NCI-H1694 (cell line): ENCODE results near the gene CUX1.
"Not testable (repeated sequence)": the region's sequence is repeated elsewhere in the genome, so short reads cannot be mapped to it uniquely, and the experiment has no call there.

Source experiments
- DNase-seq: peaks from one replicate; lab custom pipeline; 2025; lab: John Stamatoyannopoulos, UW

Gene CUX1

GRCh38 chr7:101916041-101916800 lies 98.8 kb downstream of the CUX1 start:
- DNase-seq, result no peak

- no peak for DNase-seq
These were observed 99.5 kb downstream of the CUX1 start for GRCh38 chr7:101916876-101917275.

DNA sequence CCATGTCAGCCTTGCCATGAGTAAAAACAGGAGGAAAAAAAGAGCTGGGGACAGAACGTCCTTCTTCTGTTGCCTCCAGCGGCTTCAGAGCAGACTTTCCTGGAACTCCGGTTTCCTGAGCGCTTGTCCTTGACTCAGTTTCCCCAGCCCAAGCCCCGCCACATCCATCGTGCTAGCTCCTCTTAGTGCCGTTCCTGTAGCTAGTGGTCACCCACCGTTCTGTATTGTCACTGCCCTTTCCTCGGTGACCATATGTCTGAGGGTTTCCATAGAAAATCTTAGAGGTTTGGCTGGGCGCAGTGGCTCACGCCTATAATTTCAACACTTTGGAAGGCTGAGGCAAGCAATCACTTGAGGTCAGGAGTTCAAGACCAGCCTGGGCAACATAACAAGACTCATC lies 100.1 kb downstream of the CUX1 start:
- no peak for DNase-seq

- DNase-seq, result no peak
These were observed 101.0 kb downstream of the CUX1 start for GRCh38 chr7:101918426-101918825.

DNA sequence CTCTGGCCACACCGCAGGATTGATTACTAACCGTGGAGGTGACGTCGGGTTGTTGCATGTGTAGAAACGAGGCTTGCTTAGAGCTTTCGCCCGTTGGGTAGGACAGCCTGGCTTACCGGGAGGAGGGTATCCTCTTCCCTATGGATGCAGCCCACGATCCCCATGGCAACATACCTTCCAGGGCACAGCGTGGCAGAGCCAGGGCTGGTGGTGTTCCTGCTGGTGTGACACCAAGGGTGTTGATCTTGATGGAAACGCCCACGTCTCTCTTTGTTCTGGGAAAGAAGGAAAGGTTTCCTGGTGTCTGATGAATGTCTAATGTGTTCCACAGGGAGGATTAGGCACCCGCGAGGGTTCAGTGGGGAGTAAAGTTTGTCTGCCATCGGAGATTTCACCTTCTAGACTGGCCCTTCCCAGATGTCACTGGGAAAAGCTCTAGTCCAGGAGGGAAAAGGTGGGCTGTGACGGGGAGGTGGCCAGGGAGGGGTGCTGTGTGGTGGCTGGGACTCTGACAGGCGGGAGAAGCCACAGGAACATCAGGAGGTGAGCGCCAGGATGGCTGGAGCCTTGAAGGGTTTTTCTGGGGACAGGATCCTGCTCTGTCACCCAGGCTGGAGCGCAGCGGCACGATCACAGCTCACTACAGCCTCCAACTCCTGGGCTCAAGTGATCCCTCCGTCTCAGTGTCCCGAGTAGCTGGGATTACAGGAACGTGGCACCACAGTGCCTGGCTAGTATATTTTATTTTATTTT lies 102.1 kb downstream of the CUX1 start:
- no peak for DNase-seq

DNA sequence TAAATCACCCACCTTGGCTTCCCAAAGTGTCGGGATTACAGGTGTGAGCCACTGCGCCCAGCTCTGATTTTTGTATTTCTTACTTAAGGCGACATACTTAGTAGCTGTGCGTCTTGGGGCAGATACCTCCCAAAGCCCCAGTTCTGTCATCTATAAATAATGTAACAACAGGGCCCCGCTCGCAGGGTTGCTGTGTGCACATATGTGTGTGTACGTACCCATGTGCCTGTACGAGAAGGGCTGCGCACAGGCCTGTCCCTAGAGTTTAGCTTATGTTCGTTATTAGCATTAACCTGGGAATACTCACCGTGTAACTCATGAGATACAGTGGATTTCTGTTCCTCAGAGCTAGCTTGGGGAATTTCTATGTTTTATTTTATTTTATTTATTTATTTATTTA lies 103.6 kb downstream of the CUX1 start:
- no peak for DNase-seq

GRCh38 chr7:101921546-101922489 lies 104.4 kb downstream of the CUX1 start:
- DNase-seq, result not testable (repeated sequence)

GRCh38 chr7:101922631-101923601 lies 105.5 kb downstream of the CUX1 start:
- no peak for DNase-seq

- no peak for DNase-seq
These were observed 106.2 kb downstream of the CUX1 start for GRCh38 chr7:101923602-101923985.

DNA sequence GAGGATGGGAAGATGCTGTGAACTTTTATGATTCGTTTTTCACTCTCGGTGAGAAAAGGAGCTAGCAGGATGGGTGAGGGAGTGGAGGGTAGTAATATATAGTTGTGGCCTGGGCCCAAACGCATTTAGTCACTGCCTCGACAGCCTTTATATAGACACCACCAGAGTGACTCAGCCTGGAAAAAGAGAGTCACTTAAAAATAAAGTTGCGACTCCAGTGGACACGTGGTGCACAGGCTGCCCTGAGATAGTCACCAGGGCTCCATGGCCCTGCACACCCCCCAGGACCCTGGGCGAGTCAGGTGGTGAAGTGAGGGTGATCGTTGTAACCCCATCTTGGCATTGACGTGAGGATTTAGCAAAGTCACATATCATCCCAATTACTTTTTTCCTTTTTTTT lies 106.7 kb downstream of the CUX1 start:
- DNase-seq, result no peak

DNA sequence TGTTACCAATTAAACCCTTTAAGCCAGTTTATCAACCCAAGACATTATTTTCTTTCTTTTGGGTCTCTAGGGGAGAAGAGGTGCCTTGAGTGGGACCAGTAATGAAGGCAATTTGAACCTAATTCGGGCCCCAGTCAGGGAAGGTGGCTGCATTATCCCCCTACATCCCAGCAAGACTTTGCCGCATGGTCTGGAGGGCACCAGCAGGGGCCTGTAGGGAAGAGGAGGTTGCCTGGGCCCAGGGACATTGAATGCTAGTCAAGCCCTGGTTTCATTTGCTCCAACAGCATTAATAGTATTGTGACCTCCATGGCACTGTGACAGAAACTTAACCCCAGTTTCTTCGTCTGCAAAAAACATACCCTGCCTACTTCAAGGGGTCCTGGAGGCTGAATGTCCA lies 108.8 kb downstream of the CUX1 start:
- DNase-seq, result no peak

- no peak for DNase-seq
These were observed 110.0 kb downstream of the CUX1 start for GRCh38 chr7:101927389-101927788.

- no peak for DNase-seq
These were observed 110.4 kb downstream of the CUX1 start for GRCh38 chr7:101927802-101928201.

DNA sequence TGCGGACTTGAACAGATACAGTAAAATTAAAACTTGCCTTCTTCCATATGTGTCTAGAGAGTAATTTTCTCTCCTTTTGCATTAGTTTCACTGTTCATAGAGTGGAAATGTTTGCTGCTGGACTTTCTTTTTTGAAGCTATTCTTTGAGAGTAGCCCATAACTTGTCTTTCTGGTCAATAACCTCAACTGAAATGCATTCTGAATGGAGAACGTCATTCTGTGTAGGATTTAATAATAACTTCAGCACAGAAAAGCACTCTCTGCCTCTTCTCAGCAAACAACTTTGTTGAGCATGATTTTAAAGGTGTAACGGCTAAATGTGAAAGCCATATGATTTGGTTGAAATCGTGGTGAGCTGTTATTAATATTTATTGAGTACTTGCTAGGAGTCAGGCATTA lies 111.8 kb downstream of the CUX1 start:
- DNase-seq, result no peak

DNA sequence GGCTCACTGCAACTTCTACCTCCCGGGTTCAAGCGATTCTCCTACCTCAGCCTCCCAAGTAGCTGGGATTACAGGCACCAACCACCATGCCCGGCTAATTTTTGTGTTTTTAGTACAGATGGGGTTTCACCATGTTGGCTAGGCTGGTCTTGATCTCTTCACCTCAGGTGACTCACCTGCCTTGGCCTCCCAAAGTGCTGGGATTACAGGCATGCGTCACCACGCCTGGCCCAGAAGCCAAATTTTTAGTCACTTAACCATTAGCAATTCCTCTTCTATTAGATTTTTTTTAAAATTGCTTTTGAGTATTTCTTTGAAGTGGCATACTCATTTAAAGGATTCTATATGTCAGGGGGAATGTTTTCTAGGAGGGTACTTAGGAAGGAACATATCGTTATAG lies 112.5 kb downstream of the CUX1 start:
- DNase-seq, result not testable (repeated sequence)

DNA sequence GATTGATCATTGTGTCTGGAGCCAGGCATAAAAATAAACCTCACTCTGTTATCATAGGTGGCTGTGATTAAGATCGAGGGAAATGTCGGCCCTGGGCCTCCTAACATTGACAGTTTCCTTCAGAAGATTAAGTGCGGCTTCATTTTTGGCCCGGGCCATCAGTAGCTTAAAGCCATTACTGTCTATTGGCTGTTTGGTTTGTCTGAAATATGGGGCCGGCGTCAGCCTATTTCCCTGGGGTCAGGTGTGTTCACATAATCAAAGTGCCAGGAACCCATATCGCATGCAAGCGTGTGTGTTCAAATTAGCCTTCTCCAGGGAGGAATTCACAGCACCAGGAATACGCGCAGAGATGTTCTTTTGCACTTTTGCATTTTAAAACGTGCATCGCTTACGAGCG lies 114.7 kb downstream of the CUX1 start:
- no peak for DNase-seq

DNA sequence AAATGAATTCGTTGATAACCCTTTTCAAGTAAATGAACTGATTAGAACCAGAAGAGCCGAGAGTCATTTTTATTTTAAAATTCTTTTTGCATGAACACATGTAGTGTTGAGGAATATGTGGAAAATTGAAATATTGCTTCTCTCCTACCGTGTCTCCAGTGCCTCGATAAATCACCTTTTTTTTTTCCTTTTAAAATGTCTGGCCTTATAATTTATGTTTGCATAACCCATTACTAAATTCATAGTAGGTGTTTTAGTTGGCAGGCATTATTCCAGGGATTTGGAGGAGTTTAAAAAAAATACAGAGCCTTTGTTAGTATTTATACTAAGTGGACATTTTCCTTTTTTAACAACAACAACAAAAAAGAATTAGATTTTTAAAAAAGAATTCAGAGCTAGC lies 115.6 kb downstream of the CUX1 start:
- DNase-seq, result no peak

GRCh38 chr7:101933688-101934121 lies 116.3 kb downstream of the CUX1 start:
- DNase-seq, result no peak

- no peak for DNase-seq
These were observed 117.2 kb downstream of the CUX1 start for GRCh38 chr7:101934618-101935017.

- no peak for DNase-seq
These were observed 118.2 kb downstream of the CUX1 start for GRCh38 chr7:101935521-101936141.

GRCh38 chr7:101936223-101936610 lies 118.8 kb downstream of the CUX1 start:
- no peak for DNase-seq
